ENCODE measurements around the gene PARP3.

- no peak for TF ChIP-seq POLR2A (IDR thresholded peaks at IDR 0.05)
- TF ChIP-seq, protein P1, sequence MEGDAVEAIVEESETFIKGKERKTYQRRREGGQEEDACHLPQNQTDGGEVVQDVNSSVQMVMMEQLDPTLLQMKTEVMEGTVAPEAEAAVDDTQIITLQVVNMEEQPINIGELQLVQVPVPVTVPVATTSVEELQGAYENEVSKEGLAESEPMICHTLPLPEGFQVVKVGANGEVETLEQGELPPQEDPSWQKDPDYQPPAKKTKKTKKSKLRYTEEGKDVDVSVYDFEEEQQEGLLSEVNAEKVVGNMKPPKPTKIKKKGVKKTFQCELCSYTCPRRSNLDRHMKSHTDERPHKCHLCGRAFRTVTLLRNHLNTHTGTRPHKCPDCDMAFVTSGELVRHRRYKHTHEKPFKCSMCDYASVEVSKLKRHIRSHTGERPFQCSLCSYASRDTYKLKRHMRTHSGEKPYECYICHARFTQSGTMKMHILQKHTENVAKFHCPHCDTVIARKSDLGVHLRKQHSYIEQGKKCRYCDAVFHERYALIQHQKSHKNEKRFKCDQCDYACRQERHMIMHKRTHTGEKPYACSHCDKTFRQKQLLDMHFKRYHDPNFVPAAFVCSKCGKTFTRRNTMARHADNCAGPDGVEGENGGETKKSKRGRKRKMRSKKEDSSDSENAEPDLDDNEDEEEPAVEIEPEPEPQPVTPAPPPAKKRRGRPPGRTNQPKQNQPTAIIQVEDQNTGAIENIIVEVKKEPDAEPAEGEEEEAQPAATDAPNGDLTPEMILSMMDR (IDR thresholded peaks at IDR 0.05) = no peak
These were observed 13.7 kb upstream of the PARP3 start for GRCh38 chr3:51928438-51928837.

All from vagina (tissue), 2 donors.